HEK293 (cell line): ENCODE results near the gene PIK3R6.

ENCODE experiments used
- CTCF ChIA-PET: fragments of 350-600 bp; formaldehyde crosslinking; extraction: SDS; loops from one replicate; lab custom pipeline; 2021; ENCODE audit warnings: antibody characterized with exemption; lab: Yijun Ruan, JAX
- POLR2A ChIA-PET: fragments of 300-600 bp; formaldehyde crosslinking; extraction: SDS; loops from one replicate; lab custom pipeline; 2020; ENCODE audit warnings: antibody characterized with exemption, inconsistent platforms; lab: Yijun Ruan, JAX
- H3K27ac ChIP-seq: fragments of 200-500 bp; sonication (Bioruptor generic); 2 replicates; pipeline ENCODE4 v1.5.1; 2014; ENCODE audit warnings: low read depth, low read length, control low read depth, inconsistent platforms; ENCODE audit errors: extremely low read depth
- H3K36me3 ChIP-seq, 2 experiments: fragments of 200-500 bp in 1 of 2; sonication (Bioruptor generic) in 1 of 2; 1 replicate in 1 of 2; 2 replicates in 1 of 2; pipeline ENCODE4 v1.5.1; 2014 to 2017; ENCODE audit warnings: inconsistent platforms in 2 of 2, low read length in 2 of 2; ENCODE audit not compliant: control insufficient read depth in 2 of 2, insufficient read depth in 1 of 2
- H3K4me1 ChIP-seq: fragments of 200-500 bp; sonication (Bioruptor generic); 2 replicates; pipeline ENCODE4 v1.5.1; 2014; ENCODE audit warnings: mild to moderate bottlenecking, low read length, inconsistent platforms; ENCODE audit not compliant: control insufficient read depth, insufficient read depth
- H3K4me3 ChIP-seq: 2 replicates; pipeline ENCODE4 v1.5.1; 2011; ENCODE audit warnings: low read depth, mild to moderate bottlenecking, control low read depth, low read length, moderate library complexity
- H3K9me3 ChIP-seq: fragments of 200-500 bp; sonication (Bioruptor generic); 2 replicates; pipeline ENCODE4 v1.5.1; 2014; ENCODE audit warnings: low read depth, low read length, inconsistent platforms; ENCODE audit not compliant: control insufficient read depth, insufficient read depth
- FEZF1 ChIP-seq: fragments of 450-650 bp; formaldehyde crosslinking; IDR thresholded peaks from 2 replicates; pipeline ENCODE4 v1.5.1; 2016; ENCODE audit warnings: missing biosample characterization, missing genetic modification characterization
- GFI1B ChIP-seq: fragments of 450-650 bp; formaldehyde crosslinking; IDR thresholded peaks from 2 replicates; pipeline ENCODE4 v1.5.1; 2016; ENCODE audit warnings: missing biosample characterization, missing genetic modification characterization
- KLF7 ChIP-seq: fragments of 450-650 bp; formaldehyde crosslinking; IDR thresholded peaks from 2 replicates; pipeline ENCODE4 v1.5.1; 2016; ENCODE audit warnings: missing biosample characterization, missing genetic modification characterization, borderline replicate concordance
- PATZ1 ChIP-seq: fragments of 450-650 bp; formaldehyde crosslinking; IDR thresholded peaks from 2 replicates; pipeline ENCODE4 v1.5.1; 2016; ENCODE audit warnings: missing biosample characterization, missing genetic modification characterization
- RBAK ChIP-seq: fragments of 450-650 bp; formaldehyde crosslinking; IDR thresholded peaks from 2 replicates; pipeline ENCODE4 v1.5.1; 2016; ENCODE audit warnings: missing biosample characterization, missing genetic modification characterization
- SCRT2 ChIP-seq: fragments of 450-650 bp; formaldehyde crosslinking; IDR thresholded peaks from 2 replicates; pipeline ENCODE4 v1.5.1; 2016; ENCODE audit warnings: missing biosample characterization, missing genetic modification characterization
- SETDB1 ChIP-seq: IDR thresholded peaks from one replicate; pipeline ENCODE4 v1.6.1; 2017; ENCODE audit warnings: mild to moderate bottlenecking, low read length, moderate library complexity, mixed read lengths; ENCODE audit not compliant: insufficient read length
- TSHZ1 ChIP-seq: fragments of 450-650 bp; formaldehyde crosslinking; IDR thresholded peaks from 2 replicates; pipeline ENCODE4 v1.5.1; 2016; ENCODE audit warnings: missing biosample characterization, missing genetic modification characterization, borderline replicate concordance
- ZBTB49 ChIP-seq: fragments of 450-650 bp; formaldehyde crosslinking; IDR thresholded peaks from 2 replicates; pipeline ENCODE4 v1.5.1; 2016; ENCODE audit warnings: missing biosample characterization, missing genetic modification characterization, low read depth
- ZBTB7A ChIP-seq: fragments of 450-650 bp; formaldehyde crosslinking; IDR thresholded peaks from 2 replicates; pipeline ENCODE4 v1.5.1; 2016; ENCODE audit warnings: low read depth, missing biosample characterization, missing genetic modification characterization
- ZNF140 ChIP-seq: fragments of 450-650 bp; formaldehyde crosslinking; IDR thresholded peaks from 2 replicates; pipeline ENCODE4 v1.5.1; 2016; ENCODE audit warnings: missing biosample characterization, missing genetic modification characterization
- ZNF155 ChIP-seq: fragments of 450-650 bp; formaldehyde crosslinking; IDR thresholded peaks from 2 replicates; pipeline ENCODE4 v1.5.1; 2016; ENCODE audit warnings: missing biosample characterization, missing genetic modification characterization
- ZNF18 ChIP-seq: fragments of 450-650 bp; formaldehyde crosslinking; IDR thresholded peaks from 2 replicates; pipeline ENCODE4 v1.5.1; 2016; ENCODE audit warnings: missing biosample characterization, missing genetic modification characterization
- ZNF184 ChIP-seq: fragments of 450-650 bp; IDR thresholded peaks from 2 replicates; pipeline ENCODE4 v1.5.1; 2018; ENCODE audit warnings: missing biosample characterization, mild to moderate bottlenecking, missing genetic modification characterization
- ZNF223 ChIP-seq: fragments of 450-650 bp; formaldehyde crosslinking; IDR thresholded peaks from 2 replicates; pipeline ENCODE4 v1.5.1; 2016; ENCODE audit warnings: missing biosample characterization, missing genetic modification characterization
- ZNF239 ChIP-seq: fragments of 450-650 bp; formaldehyde crosslinking; IDR thresholded peaks from 2 replicates; pipeline ENCODE4 v1.5.1; 2016; ENCODE audit warnings: missing biosample characterization, missing genetic modification characterization
- ZNF335 ChIP-seq: fragments of 450-650 bp; formaldehyde crosslinking; conservative IDR thresholded peaks from 2 replicates; pipeline ENCODE4 v1.5.1; 2016; ENCODE audit warnings: missing biosample characterization, missing genetic modification characterization
- ZNF341 ChIP-seq: fragments of 450-650 bp; formaldehyde crosslinking; IDR thresholded peaks from 2 replicates; pipeline ENCODE4; 2016; ENCODE audit warnings: low read depth, missing biosample characterization, missing genetic modification characterization
- ZNF501 ChIP-seq: fragments of 450-650 bp; formaldehyde crosslinking; IDR thresholded peaks from 2 replicates; pipeline ENCODE4 v1.5.1; 2016; ENCODE audit warnings: missing biosample characterization, missing genetic modification characterization
- ZNF510 ChIP-seq: fragments of 450-650 bp; formaldehyde crosslinking; IDR thresholded peaks from 2 replicates; pipeline ENCODE4 v1.5.1; 2018; ENCODE audit warnings: mild to moderate bottlenecking, missing genetic modification characterization, missing biosample characterization; ENCODE audit not compliant: insufficient replicate concordance
- ZNF529 ChIP-seq: fragments of 450-650 bp; formaldehyde crosslinking; IDR thresholded peaks from 2 replicates; pipeline ENCODE4 v1.5.1; 2017; ENCODE audit warnings: missing genetic modification characterization, missing biosample characterization; ENCODE audit not compliant: insufficient replicate concordance
- ZNF558 ChIP-seq: fragments of 450-650 bp; formaldehyde crosslinking; IDR thresholded peaks from 2 replicates; pipeline ENCODE4 v1.5.1; 2016; ENCODE audit warnings: missing biosample characterization, missing genetic modification characterization
- ZNF585B ChIP-seq: fragments of 450-650 bp; formaldehyde crosslinking; IDR thresholded peaks from 2 replicates; pipeline ENCODE4 v1.5.1; 2016; ENCODE audit warnings: missing biosample characterization, missing genetic modification characterization
- ZNF596 ChIP-seq: fragments of 450-650 bp; IDR thresholded peaks from 2 replicates; pipeline ENCODE4 v1.5.0; 2018; ENCODE audit warnings: missing biosample characterization, mild to moderate bottlenecking, missing genetic modification characterization, moderate library complexity
- ZNF664 ChIP-seq: fragments of 450-650 bp; formaldehyde crosslinking; IDR thresholded peaks from 2 replicates; pipeline ENCODE4 v1.5.1; 2016; ENCODE audit warnings: missing biosample characterization, missing genetic modification characterization
- ZNF792 ChIP-seq: fragments of 450-650 bp; formaldehyde crosslinking; IDR thresholded peaks from 2 replicates; pipeline ENCODE4 v1.5.1; 2016; ENCODE audit warnings: missing biosample characterization, missing genetic modification characterization
- ZXDB ChIP-seq: fragments of 450-650 bp; formaldehyde crosslinking; IDR thresholded peaks from 2 replicates; pipeline ENCODE4 v1.5.1; 2016; ENCODE audit warnings: missing biosample characterization, missing genetic modification characterization

The PIK3R6 gene

GRCh38 chr17:8865811-8866210 is 1.7 kb downstream of the PIK3R6 start:
- CTCF ChIA-PET: interaction anchor here (1.0 kb wide), 1 partner anchor 28 kb away, joined by 5 read pairs; no protein-coding TSS in a partner anchor
- Histone ChIP-seq H3K4me3 (no peak overlapping the region), H3K27ac (no peak overlapping the region), H3K36me3 (no peaks in the 10 kb centered on the region), H3K4me1 (no peaks in the 10 kb centered on the region), H3K9me3 (no peaks in the 10 kb centered on the region)
- POLR2A ChIA-PET: interaction anchor here (1.0 kb wide), 1 partner anchor 431 kb away, joined by 3 read pairs; no protein-coding TSS in a partner anchor
- TF ChIP-seq ZNF239: no peak
- TF ChIP-seq ZNF664 (tag by site-specific recombination): no peak
- TF ChIP-seq ZXDB (tag by site-specific recombination): no peak
- TF ChIP-seq ZBTB7A (tag by site-specific recombination): no peak
- no peak for TF ChIP-seq ZNF792
- no peak for TF ChIP-seq FEZF1
- TF ChIP-seq KLF7: no peak
- no peak for TF ChIP-seq GFI1B (tag by site-specific recombination)
- TF ChIP-seq ZNF558 (tag by site-specific recombination): no peak
- TF ChIP-seq PATZ1 (tag by site-specific recombination): no peak
- TF ChIP-seq ZNF140 (tag by site-specific recombination): no peak
- no peak for TF ChIP-seq ZNF510 (tag by site-specific recombination)
- no peak for TF ChIP-seq ZNF596 (tag by site-specific recombination)
- no peak for TF ChIP-seq ZBTB49 (tag by site-specific recombination)
- no peak for TF ChIP-seq SETDB1
- TF ChIP-seq TSHZ1: no peak
- TF ChIP-seq ZNF501 (tag by site-specific recombination): no peak
- TF ChIP-seq ZNF155 (tag by site-specific recombination): no peak
- no peak for TF ChIP-seq ZNF529

GRCh38 chr17:8865385-8865784 is 2.1 kb downstream of the PIK3R6 start:
- no peaks in the 10 kb centered on the region for H3K36me3 ChIP-seq
- POLR2A ChIA-PET: interaction anchor here (1.0 kb wide), 1 partner anchor 430 kb away, joined by 3 read pairs; no protein-coding TSS in a partner anchor
- H3K27ac ChIP-seq: no peak overlapping the region
- CTCF ChIA-PET: interaction anchor here (1.0 kb wide), 1 partner anchor 29 kb away, joined by 5 read pairs; no protein-coding TSS in a partner anchor
- no peak overlapping the region for H3K4me3 ChIP-seq
- no peaks in the 10 kb centered on the region for H3K9me3 ChIP-seq
- no peaks in the 10 kb centered on the region for H3K4me1 ChIP-seq
- no peak for TF ChIP-seq ZNF18 (tag by site-specific recombination)
- TF ChIP-seq ZNF140 (tag by site-specific recombination): no peak
- TF ChIP-seq ZNF184 (tag by site-specific recombination): no peak
- TF ChIP-seq RBAK: no peak
- TF ChIP-seq SCRT2: no peak
- no peak for TF ChIP-seq ZNF341
- no peak for TF ChIP-seq ZNF335 (tag by site-specific recombination)
- TF ChIP-seq ZNF223: no peak
- TF ChIP-seq ZNF792: no peak
- TF ChIP-seq ZNF585B (tag by site-specific recombination): no peak
